ENCODE data around the gene ADGRL1.
"Not testable (repeated sequence)": the region's sequence is repeated elsewhere in the genome, so short reads cannot be mapped to it uniquely, and the experiment has no call there.

GRCh38 chr19:14252136-14252535, 46.2 kb upstream of the ADGRL1 start:
- not testable (repeated sequence) for TF ChIP-seq CTCF (conservative IDR thresholded peaks at IDR 0.05; ENCODE audit: low read length); EZH2phosphoT487 (IDR thresholded peaks at IDR 0.05; ENCODE audit: borderline replicate concordance, low read depth, low read length)

Data from OCI-LY7 (cell line).